ENCODE data around the gene NEGR1.
"Not testable (repeated sequence)": the region's sequence is repeated elsewhere in the genome, so short reads cannot be mapped to it uniquely, and the experiment has no call there.

NEGR1 gene

GRCh38 chr1:71908871-71909390 is 373.4 kb downstream of the NEGR1 start:
- no peak for TF ChIP-seq CTCF (IDR thresholded peaks at IDR 0.05; ENCODE audit: low read depth, low read length)
- no peak overlapping the region for H3K4me3 ChIP-seq (ENCODE audit: low read depth, low read length)
- in situ Hi-C loops (cut with HindIII; ENCODE audit: low sequenced_read_pairs), result no loop called here
- DNase-seq (ENCODE audit: low read depth, low spot score), result peak; percentile 4

- no peak for TF ChIP-seq CTCF (IDR thresholded peaks at IDR 0.05; ENCODE audit: low read depth, low read length)
- H3K4me3 ChIP-seq (ENCODE audit: low read depth, low read length), result no peak overlapping the region
- DNase-seq (ENCODE audit: low read depth, low spot score), result peak; percentile 15
- in situ Hi-C loops (cut with HindIII; ENCODE audit: low sequenced_read_pairs), result no loop called here
Measured at GRCh38 chr1:71908303-71908702, 374.0 kb downstream of the NEGR1 start.

GRCh38 chr1:71899881-71900280 is 382.5 kb downstream of the NEGR1 start:
- in situ Hi-C loops (cut with HindIII; ENCODE audit: low sequenced_read_pairs), result no loop called here
- no peak overlapping the region for H3K4me3 ChIP-seq (ENCODE audit: low read depth, low read length)
- no peak for DNase-seq (ENCODE audit: low read depth, low spot score)
- TF ChIP-seq CTCF (IDR thresholded peaks at IDR 0.05; ENCODE audit: low read depth, low read length), result no peak

- DNase-seq (ENCODE audit: low read depth, low spot score); H3K4me3 ChIP-seq (ENCODE audit: low read depth, low read length); in situ Hi-C loops (cut with HindIII; ENCODE audit: low sequenced_read_pairs): not testable (repeated sequence)
Measured at GRCh38 chr1:71888166-71888565, 394.2 kb downstream of the NEGR1 start.

- in situ Hi-C loops (cut with HindIII; ENCODE audit: low sequenced_read_pairs), result no loop called here
Measured at GRCh38 chr1:71885171-71885570, 397.2 kb downstream of the NEGR1 start.

GRCh38 chr1:71882637-71883036 is 399.7 kb downstream of the NEGR1 start:
- in situ Hi-C loops (cut with HindIII; ENCODE audit: low sequenced_read_pairs), result no loop called here
- DNase-seq (ENCODE audit: low read depth, low spot score), result no peak
- H3K4me3 ChIP-seq (ENCODE audit: low read depth, low read length), result no peak overlapping the region
- TF ChIP-seq CTCF (IDR thresholded peaks at IDR 0.05; ENCODE audit: low read depth, low read length), result no peak

More at GRCh38 chr1:71885171-71885570, 397.2 kb downstream of the NEGR1 start:
- no peak overlapping the region for H3K4me3 ChIP-seq (ENCODE audit: low read depth, low read length)
- no peak for TF ChIP-seq CTCF (IDR thresholded peaks at IDR 0.05; ENCODE audit: low read depth, low read length)
- DNase-seq (ENCODE audit: low read depth, low spot score), result peak; percentile 23

GRCh38 chr1:71882226-71882625 is 400.1 kb downstream of the NEGR1 start:
- H3K4me3 ChIP-seq (ENCODE audit: low read depth, low read length), result no peak overlapping the region
- DNase-seq (ENCODE audit: low read depth, low spot score), result no peak
- TF ChIP-seq CTCF (IDR thresholded peaks at IDR 0.05; ENCODE audit: low read depth, low read length), result no peak
- in situ Hi-C loops (cut with HindIII; ENCODE audit: low sequenced_read_pairs), result no loop called here
